ENCODE results near the gene CIAO2A. TPM values are rescaled to one million over a fixed set of nuclear protein-coding genes. Genes with fewer than 3 reads are reported as not detected.

Gene CIAO2A
- 44.6 and 75.8 TPM in 2 replicates for polyA plus RNA-seq (2011; rRNA removed)
- polyA minus RNA-seq (2011; rRNA and poly(A)+ RNA removed) = 3.6 and 6.5 TPM in 2 replicates

- TF ChIP-seq, protein P1, sequence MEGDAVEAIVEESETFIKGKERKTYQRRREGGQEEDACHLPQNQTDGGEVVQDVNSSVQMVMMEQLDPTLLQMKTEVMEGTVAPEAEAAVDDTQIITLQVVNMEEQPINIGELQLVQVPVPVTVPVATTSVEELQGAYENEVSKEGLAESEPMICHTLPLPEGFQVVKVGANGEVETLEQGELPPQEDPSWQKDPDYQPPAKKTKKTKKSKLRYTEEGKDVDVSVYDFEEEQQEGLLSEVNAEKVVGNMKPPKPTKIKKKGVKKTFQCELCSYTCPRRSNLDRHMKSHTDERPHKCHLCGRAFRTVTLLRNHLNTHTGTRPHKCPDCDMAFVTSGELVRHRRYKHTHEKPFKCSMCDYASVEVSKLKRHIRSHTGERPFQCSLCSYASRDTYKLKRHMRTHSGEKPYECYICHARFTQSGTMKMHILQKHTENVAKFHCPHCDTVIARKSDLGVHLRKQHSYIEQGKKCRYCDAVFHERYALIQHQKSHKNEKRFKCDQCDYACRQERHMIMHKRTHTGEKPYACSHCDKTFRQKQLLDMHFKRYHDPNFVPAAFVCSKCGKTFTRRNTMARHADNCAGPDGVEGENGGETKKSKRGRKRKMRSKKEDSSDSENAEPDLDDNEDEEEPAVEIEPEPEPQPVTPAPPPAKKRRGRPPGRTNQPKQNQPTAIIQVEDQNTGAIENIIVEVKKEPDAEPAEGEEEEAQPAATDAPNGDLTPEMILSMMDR (IDR thresholded peaks at IDR 0.05; ENCODE audit: low read depth, low read length) = no peak
- H3K27me3 ChIP-seq (ENCODE audit: control insufficient read depth, insufficient read depth, low read length) = no peaks in the 10 kb centered on the region
- ChIA-PET POLR2A (interaction anchor here (0.8 to 1.6 kb wide), 5 partner anchors 18 to 484 kb away, joined by 3 to 4 read pairs (median 3); partner anchors contain the start of gene TRIP4), CTCF (interaction anchor here (1.0 kb wide), 1 partner anchor 148 kb away, joined by 3 read pairs; no protein-coding TSS in a partner anchor)
- peak within 1 kb of the TSS; percentile 90 for H3K4me3 ChIP-seq (ENCODE audit: low read depth, low read length)
- DNase-seq (ENCODE audit: low read depth, low spot score) = peak; percentile 93
- peaks cover 3% of the 10 kb centered on the region; the same call in 1 of the 2 replicates for H3K9me3 ChIP-seq (ENCODE audit: control insufficient read depth, insufficient read depth, low read length)
- peak within 1 kb of the TSS; percentile 94 for H3K27ac ChIP-seq (ENCODE audit: low read depth, low read length)
Observed at GRCh38 chr15:64093627-64094417, at the start of gene CIAO2A. Gene CIAO2A, minus strand, starts transcription at chr15:64093838. Its CDS starts 70 bp downstream, at chr15:64093768.

DNA sequence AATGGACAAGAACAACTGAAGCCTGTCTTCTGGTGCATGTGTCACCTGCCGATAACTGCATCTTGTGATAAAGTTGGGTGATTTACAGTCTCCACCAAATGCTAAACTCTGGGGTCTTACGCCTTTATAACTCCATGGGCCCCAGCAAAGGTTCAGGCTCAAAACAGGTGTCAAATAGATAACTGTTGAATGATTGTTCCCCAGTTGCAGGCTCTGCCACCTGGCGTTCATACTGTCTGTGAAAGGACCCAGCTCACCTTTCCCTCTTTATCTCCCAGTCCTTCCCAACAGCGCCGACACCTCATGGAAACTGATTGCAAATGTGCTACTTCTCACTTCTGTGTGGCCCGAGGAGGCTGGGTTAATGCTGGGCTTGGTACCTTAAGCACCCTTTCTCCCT is 49.6 kb upstream of the CIAO2A start:
- Histone ChIP-seq H3K9me3 (ENCODE audit: control insufficient read depth, insufficient read depth, low read length) (no peaks in the 10 kb centered on the region; the same call in 1 of the 2 replicates), H3K27ac (ENCODE audit: low read depth, low read length) (no peak overlapping the region), H3K4me3 (ENCODE audit: low read depth, low read length) (no peak overlapping the region), H3K27me3 (ENCODE audit: control insufficient read depth, insufficient read depth, low read length) (no peaks in the 10 kb centered on the region)
- TF ChIP-seq, protein P1 (IDR thresholded peaks at IDR 0.05; ENCODE audit: low read depth, low read length) = no peak
- no peak for DNase-seq (ENCODE audit: low read depth, low spot score)
- ChIA-PET POLR2A (no interaction called here), CTCF (interaction anchor here (1.3 kb wide), 1 partner anchor 10 kb away, joined by 8 read pairs; no protein-coding TSS in a partner anchor)

DNA sequence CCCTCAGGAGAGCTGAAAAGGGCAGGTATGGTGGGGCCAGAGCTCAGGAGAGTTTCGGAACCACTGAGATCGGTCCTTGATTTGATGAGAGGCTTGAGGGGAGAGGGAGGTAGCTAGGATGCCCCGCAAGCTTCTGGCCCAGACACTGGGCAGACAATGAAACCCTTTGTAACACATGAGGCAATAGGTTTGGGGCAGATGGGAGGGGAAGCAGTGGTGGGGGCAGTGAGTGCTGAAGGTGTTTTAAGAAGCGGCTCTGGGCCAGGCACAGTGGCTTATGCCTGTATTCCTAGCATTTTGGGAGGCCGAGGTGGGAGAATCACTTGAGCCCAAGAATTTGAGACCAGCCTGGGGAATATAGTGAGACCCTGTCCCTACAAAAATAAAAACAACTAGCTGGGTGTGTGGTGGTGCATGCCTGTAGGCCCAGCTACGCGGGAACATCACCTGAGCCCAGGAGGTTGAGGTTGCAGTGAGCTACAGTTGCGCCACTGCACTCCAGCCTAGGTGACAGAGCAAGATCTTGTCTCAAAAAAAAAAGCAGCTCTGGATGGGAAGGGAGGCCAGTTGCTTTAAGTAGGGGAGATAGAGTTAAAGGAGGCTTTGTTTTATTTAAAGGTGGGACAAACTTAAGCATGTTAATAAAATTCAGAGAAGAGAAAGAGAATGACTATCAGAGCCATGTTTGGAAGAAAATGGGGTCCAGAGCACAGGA is 48.3 kb upstream of the CIAO2A start:
- TF ChIP-seq, protein P1 (IDR thresholded peaks at IDR 0.05; ENCODE audit: low read depth, low read length) = no peak
- ChIA-PET POLR2A (interaction anchor here (0.6 kb wide), 1 partner anchor 37 kb away, joined by 4 read pairs; no protein-coding TSS in a partner anchor), CTCF (interaction anchor here (1.1 kb wide), 1 partner anchor 11 kb away, joined by 5 read pairs; no protein-coding TSS in a partner anchor)
- DNase-seq (ENCODE audit: low read depth, low spot score) = no peak
- Histone ChIP-seq H3K27ac (ENCODE audit: low read depth, low read length) (no peak overlapping the region), H3K27me3 (ENCODE audit: control insufficient read depth, insufficient read depth, low read length) (no peaks in the 10 kb centered on the region), H3K9me3 (ENCODE audit: control insufficient read depth, insufficient read depth, low read length) (no peaks in the 10 kb centered on the region; the same call in 1 of the 2 replicates), H3K4me3 (ENCODE audit: low read depth, low read length) (no peak overlapping the region)

DNA sequence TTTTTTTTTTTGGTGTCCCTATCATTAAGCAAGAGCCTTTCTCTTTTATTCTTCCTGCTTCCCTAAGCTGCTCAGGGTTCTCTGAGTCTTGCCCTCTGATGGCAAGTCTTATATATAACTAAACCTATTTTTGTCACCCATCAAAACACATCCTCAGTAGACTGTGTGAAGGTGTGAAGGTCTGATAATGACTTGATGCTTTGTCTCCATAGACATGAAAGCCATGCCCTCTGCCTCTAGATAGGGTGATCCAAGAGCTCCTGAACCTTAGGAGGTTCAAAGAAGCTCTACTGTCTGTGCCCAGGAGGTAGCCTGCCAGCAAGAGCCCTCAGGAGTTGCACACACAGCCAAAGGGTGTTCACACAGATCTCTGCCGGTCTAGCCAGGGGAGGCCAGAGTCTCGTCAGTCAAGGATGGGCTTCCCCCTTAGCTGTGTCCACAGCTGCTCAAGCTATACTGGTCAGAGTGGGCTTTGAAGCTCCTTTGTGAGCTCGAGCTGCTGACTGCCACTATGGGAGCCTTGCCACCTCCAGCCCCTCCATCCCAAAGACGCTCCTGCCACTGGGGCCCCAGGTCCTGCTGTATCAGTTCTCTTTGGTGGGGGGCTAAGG is 44.8 kb upstream of the CIAO2A start:
- Histone ChIP-seq H3K9me3 (ENCODE audit: control insufficient read depth, insufficient read depth, low read length) (no peaks in the 10 kb centered on the region), H3K27me3 (ENCODE audit: control insufficient read depth, insufficient read depth, low read length) (no peaks in the 10 kb centered on the region), H3K27ac (ENCODE audit: low read depth, low read length) (no peak overlapping the region), H3K4me3 (ENCODE audit: low read depth, low read length) (no peak overlapping the region)
- DNase-seq (ENCODE audit: low read depth, low spot score) = no peak
- ChIA-PET POLR2A (no interaction called here), CTCF (no interaction called here)
- TF ChIP-seq, protein P1 (IDR thresholded peaks at IDR 0.05; ENCODE audit: low read depth, low read length) = no peak

Measured in AG04450 (cell line).